H7 (cell line): ENCODE results near the gene RBM11. TPM values are rescaled to one million over a fixed set of nuclear protein-coding genes. Genes with fewer than 3 reads are reported as not detected.
"Not testable (repeated sequence)": the region's sequence is repeated elsewhere in the genome, so short reads cannot be mapped to it uniquely, and the experiment has no call there.

ENCODE experiments used
- DNase-seq: peaks from one replicate; pipeline ENCODE4 v3.0.0; 2012
- H3K27me3 ChIP-seq: 2 replicates; pipeline ENCODE4 v1.6.0; 2011; ENCODE audit warnings: mild to moderate bottlenecking, low read length; ENCODE audit not compliant: control insufficient read depth, insufficient read depth
- H3K36me3 ChIP-seq: replicated peaks from 2 replicates; pipeline ENCODE4 v1.5.1; 2011; ENCODE audit warnings: low read length; ENCODE audit not compliant: control insufficient read depth, insufficient read depth
- H3K4me3 ChIP-seq: 2 replicates; pipeline ENCODE4 v1.5.1; 2011; ENCODE audit warnings: low read depth, mild to moderate bottlenecking, control low read depth, low read length, moderate library complexity; ENCODE audit not compliant: insufficient read depth
- total RNA-seq: library from RNA; depleted of rRNA; stranded (reverse); fragments of >200 nt; shearing (Covaris generic); gene quantifications from 2 replicates; pipeline ENCODE4 v1.2.3, GENCODE V29; 2014; rRNA removed

Gene RBM11, protein sequence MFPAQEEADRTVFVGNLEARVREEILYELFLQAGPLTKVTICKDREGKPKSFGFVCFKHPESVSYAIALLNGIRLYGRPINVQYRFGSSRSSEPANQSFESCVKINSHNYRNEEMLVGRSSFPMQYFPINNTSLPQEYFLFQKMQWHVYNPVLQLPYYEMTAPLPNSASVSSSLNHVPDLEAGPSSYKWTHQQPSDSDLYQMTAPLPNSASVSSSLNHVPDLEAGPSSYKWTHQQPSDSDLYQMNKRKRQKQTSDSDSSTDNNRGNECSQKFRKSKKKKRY
- 2.2 and 3.3 TPM in 2 replicates for total RNA-seq

DNA sequence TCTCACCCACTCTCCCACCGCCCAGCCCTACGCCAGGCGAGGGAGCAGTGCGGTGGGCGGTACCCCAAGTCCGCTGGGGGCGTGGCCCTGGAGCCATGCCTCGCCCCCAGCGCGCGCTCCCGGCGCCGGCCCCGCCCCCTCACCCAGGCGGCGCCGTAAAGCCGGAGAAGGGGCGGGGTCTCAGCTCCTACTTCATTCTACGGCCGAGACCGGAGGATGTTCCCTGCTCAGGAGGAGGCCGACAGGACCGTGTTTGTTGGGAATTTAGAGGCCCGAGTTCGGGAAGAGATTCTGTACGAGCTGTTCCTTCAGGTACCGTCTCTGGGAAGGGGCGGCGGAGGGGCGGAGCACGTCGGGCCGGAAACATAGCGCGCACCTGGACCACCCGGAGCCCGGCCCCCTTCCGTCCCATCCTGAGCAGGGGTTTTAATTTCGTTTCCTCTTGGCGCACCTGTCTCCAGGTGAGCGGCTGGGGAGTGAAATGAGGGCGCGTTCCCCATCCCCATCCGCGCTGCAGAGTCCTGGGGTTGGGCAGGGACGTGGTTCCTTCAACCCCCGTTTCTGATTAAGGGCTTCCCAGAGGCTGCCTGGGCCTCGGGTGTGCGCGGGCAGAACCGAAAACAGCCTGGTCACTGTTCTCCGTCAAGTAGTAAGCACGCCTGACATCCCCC is at the start of gene RBM11:
RBM11 (plus strand) TSS at position 187 of the 671 bp plus-strand sequence; CDS start at position 217, 30 bp downstream.
- H3K27me3 ChIP-seq, result peaks cover 3% of the 10 kb centered on the region; the same call in 1 of the 2 replicates

DNA sequence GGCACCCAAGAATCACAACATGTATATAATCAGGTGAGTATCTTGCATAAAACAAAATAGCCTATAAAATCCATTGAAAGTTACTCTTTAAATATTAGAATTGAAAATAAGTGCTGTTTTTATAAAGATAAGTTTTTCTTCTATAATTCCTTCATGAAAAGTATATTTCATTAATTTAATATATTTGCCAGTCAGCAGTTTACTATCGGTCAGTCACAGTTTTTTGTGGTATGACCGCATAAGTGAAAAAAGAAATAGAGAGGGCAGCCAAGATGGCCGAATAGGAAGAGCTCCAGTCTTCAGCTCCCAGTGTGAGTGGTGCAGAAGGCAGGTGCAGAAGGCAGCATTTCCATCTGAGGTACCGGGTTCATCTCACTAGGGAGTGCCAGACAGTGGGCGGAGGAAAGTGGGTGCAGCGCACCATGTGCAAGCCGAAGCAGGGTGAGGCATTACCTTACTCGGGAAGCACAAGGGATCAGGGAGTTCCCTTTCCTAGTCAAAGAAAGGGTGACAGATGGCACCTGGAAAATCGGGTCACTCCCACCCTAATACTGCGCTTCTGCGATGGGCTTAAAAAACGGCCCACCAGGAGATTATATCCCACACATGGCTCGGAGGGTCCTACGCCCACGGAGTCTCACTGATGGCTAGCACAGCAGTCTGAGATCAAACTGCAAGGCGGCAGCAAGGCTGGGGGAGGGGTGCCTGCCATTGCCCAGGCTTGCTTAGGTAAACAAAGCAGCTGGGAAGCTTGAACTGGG is 49.3 kb upstream of the RBM11 start:
- H3K4me3 ChIP-seq, H3K36me3 ChIP-seq, DNase-seq, H3K27me3 ChIP-seq: not testable (repeated sequence)

More for the DNA sequence above, at the start of gene RBM11:
- Histone ChIP-seq H3K4me3 (peak within 1 kb of the TSS; percentile 65), H3K36me3 (no peaks in the 10 kb centered on the region)
- peak; percentile 81 for DNase-seq

DNA sequence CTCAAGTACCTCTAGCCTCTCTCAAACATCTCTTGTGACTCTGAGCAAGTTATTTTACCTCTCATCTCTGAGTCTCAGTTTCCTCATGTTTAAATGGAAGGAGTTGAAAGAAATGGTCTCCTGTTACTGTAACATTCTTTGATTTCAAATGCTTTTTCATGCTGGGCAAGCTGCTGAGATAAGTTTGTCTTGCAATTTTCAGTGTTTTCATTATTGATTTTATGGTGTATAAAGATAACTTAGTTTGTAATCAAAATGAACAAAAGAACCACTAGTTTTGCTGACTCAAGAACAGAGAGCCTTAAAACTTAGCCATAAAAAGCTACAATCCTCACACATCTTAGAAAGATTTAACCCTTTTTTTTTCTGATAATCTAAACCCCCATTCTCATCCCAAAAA is 9.7 kb upstream of the RBM11 start:
- no peaks in the 10 kb centered on the region for H3K36me3 ChIP-seq
- H3K27me3 ChIP-seq, result no peaks in the 10 kb centered on the region
- no peak overlapping the region for H3K4me3 ChIP-seq
- DNase-seq, result no peak

DNA sequence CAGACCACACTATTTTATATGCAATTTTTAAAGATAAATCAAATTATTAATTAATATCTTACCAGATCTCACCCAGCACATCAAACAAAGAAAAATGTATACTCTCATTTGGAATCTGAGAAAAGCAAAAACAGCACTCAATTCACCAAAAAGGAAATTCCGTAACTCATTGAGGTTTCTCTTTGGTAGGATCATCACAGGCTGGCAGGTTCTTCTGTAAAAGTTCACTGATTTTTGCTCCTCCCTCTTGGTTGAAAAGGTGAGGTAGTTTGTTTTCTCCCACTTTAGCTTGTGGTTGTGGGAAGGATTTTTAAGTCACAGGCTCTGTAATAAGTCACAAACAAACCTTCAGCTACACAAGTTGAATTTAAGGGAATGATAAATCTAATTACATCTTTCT is 5.2 kb upstream of the RBM11 start, which contains the start of gene LIPI:
LIPI (minus strand) TSS at position 218 of the 400 bp plus-strand sequence; CDS start at position 108, 110 bp downstream.
- Histone ChIP-seq H3K36me3 (no peaks in the 10 kb centered on the region), H3K4me3 (no peak within 1 kb of the TSS), H3K27me3 (no peaks in the 10 kb centered on the region)
- no peak for DNase-seq

DNA sequence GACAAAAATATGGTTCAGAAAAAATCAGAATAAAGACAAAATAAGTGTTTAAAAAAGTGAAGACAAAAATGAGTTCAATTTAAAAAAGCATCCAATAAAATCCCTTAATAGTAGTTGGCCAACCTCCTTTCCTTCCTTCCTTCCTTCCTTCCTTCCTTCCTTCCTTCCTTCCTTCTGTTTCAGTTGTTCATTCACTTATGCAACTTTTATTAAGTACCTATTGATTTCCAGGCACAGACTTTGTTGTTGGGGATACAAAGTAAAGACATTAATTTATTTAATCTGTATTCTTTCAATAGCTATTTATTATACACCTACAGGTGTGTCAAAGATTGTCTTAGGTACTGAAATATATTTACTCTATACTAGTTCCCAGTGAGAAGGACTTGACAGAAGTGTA is 2.8 kb upstream of the RBM11 start:
- H3K27me3 ChIP-seq, result peaks cover 3% of the 10 kb centered on the region; the same call in 1 of the 2 replicates
- no peak overlapping the region for H3K4me3 ChIP-seq
- DNase-seq, result no peak

DNA sequence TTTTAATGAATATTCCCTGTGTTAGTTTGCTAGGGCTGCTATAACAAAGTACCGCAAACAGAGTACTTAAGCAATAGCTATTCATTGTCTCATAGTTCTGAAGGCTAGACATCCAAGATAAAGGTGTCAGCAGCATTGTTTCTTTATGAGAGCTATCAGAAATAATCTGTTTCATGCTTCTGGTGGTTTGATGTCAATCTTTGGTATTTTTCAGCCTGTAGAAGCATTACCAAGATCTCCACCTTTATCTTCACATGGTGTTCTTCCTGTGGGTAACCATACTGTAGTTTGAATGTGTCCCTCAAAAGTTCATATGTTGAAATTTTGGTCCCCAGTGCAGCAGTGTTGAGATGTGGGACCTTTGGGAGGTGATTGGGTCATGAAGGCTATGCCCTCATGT is 7.4 kb downstream of the RBM11 start:
- Histone ChIP-seq H3K4me3 (no peak overlapping the region), H3K27me3 (no peaks in the 10 kb centered on the region), H3K36me3 (no peaks in the 10 kb centered on the region)
- no peak for DNase-seq

More for the DNA sequence above, 2.8 kb upstream of the RBM11 start:
- H3K36me3 ChIP-seq, result no peaks in the 10 kb centered on the region

- no peaks in the 10 kb centered on the region for H3K27me3 ChIP-seq
- H3K36me3 ChIP-seq, result no peaks in the 10 kb centered on the region
- DNase-seq, result no peak
- no peak overlapping the region for H3K4me3 ChIP-seq
Measured at GRCh38 chr21:14229399-14229798, 13.4 kb downstream of the RBM11 start.

DNA sequence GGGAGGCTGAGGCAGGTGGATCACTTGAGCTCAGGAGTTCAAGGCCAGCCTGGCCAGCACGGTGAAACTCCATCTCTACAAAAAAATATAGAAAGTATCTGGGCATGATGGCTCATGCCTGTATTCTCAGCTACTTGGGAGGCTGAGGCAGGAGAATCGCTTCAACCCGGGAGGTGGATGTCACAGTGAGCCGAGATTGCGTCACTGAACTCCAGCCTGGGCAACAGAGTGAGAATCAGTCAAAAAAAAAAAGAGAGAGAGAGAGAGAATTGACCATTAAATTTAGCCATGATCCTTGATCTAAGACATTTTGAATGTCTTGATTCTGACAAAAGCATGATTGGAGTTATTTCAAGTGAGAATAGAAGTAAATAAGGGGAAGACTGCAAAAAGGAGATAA is 19.1 kb downstream of the RBM11 start:
- Histone ChIP-seq H3K4me3 (no peak overlapping the region), H3K36me3 (no peaks in the 10 kb centered on the region), H3K27me3 (no peaks in the 10 kb centered on the region)
- DNase-seq, result no peak

DNA sequence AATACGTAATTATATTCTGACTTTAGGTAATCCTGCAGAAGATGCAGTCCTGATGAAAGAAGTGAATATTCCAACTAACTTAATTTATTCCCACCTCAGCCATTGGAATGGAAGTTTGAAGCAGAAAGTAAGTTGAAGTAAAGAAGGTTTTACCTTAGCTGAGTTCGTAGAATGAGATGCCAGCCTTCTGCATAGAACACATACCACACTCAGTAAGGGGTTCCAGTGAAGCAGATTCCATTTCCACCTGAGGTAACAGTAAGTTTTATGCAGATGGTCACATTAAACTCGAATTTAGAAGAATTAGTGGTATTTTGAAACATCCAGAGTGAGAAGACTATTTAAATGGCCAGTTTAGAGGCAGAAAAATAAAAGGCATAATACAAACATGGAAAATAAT is 20.2 kb downstream of the RBM11 start:
- no peak for DNase-seq
- no peaks in the 10 kb centered on the region for H3K27me3 ChIP-seq
- no peaks in the 10 kb centered on the region for H3K36me3 ChIP-seq
- H3K4me3 ChIP-seq, result no peak overlapping the region

GRCh38 chr21:14239281-14239680 is 23.3 kb downstream of the RBM11 start:
- DNase-seq, result no peak
- Histone ChIP-seq H3K4me3 (no peak overlapping the region), H3K36me3 (no peaks in the 10 kb centered on the region), H3K27me3 (no peaks in the 10 kb centered on the region)

DNA sequence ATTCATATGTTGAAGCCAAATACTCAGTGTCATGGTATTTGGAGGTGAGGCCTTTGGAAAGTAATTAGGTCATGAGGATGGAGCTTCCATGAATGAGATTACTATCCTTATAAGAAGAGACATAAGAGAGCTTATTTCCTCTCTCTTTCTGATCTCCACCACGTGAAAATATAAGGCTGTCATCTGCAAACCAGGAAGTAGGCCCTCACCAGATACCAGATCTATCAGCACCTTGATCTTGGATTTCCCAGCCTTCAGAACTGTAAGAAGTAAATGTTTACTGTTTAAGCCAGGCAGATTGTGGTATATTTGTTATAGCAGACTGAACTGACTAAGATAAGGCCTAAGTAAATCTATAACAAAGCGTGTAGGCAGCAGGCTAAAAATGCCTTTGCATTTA is 25.3 kb downstream of the RBM11 start:
- H3K27me3 ChIP-seq, result no peaks in the 10 kb centered on the region
- no peak overlapping the region for H3K4me3 ChIP-seq
- DNase-seq, result no peak
- H3K36me3 ChIP-seq, result no peaks in the 10 kb centered on the region

DNA sequence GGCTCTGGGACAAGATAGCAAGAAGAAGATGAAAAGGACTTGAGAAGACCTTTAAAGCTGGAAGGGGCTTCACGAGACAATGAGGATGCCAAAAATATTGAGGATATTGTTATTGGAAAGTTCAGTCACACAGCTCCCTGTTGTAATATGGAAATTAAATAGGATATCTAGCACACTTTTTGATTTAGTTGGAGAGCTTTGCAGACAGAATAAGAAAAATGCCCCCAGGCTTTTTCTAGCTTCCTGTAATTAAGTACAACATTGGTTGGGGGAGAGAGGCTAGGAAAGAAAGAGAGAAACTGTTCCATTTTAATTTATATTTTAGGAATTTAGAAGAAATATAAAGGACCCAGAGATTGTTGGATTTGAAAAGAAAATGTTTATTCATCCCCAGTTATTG is 27.5 kb downstream of the RBM11 start:
- Histone ChIP-seq H3K4me3 (no peak overlapping the region), H3K36me3 (no peaks in the 10 kb centered on the region), H3K27me3 (no peaks in the 10 kb centered on the region)
- DNase-seq, result no peak

DNA sequence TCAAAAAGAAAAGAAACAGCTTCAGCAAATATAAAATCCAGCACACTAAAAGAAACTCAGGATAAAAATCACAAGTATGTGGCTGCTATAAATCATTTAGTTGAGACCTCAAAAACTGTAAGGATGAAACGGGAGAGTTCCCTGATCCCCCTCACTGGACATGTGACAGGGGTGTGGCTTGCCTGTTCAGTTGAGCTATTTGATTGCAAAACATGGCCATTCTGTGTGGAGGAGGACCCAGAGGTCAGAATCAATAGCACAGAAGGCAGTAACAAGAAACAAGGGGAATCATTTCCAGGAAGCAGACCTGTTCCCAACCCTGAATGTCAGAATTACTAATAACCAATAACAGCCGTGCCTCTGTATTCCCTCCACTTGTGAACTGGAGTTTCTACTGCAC is 27.9 kb downstream of the RBM11 start:
- DNase-seq, result no peak
- no peaks in the 10 kb centered on the region for H3K36me3 ChIP-seq

DNA sequence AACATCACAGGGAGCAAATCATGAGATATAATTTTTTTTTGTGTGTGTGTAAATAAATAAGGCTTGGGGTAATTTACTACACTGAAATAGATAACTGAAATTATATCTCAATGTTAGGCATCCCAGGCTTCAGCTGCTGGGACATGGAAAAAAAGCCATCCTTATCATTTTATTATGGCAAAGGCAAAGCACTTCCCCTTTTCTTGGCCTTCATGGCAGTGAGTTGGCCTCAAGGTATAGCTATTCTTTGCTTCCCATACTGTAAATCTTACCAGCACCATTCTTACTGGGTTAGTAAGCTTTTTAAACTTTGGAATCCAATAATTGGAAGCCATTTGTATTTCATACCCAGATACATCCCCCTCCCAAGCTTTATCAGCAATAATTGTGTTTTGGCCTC is 29.0 kb downstream of the RBM11 start:
- Histone ChIP-seq H3K27me3 (no peaks in the 10 kb centered on the region), H3K4me3 (no peak overlapping the region), H3K36me3 (no peaks in the 10 kb centered on the region)
- no peak for DNase-seq

More for the DNA sequence above, 27.9 kb downstream of the RBM11 start:
- Histone ChIP-seq H3K27me3 (no peaks in the 10 kb centered on the region), H3K4me3 (no peak overlapping the region)

DNA sequence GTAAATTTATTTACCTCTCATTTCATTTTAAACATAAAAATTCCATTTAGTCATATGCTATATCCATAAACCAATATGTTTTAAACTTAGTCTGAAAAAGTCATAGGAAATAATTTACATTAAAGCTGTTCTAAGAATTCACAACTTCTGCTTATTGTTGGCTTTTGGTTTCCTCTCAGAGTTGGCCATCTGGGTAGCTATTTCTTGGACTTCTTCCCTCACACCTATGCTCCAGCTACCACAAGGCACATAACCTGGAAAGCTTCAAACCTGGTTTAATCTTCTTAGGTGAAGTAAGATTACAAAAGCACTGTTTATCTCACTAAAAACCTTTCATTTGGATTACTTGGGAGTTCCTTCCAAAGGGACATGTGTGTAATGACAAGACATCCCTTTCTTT is 29.8 kb downstream of the RBM11 start:
- Histone ChIP-seq H3K27me3 (no peaks in the 10 kb centered on the region), H3K4me3 (no peak overlapping the region), H3K36me3 (no peaks in the 10 kb centered on the region)
- no peak for DNase-seq
